Adipocyte (in vitro differentiated cells): ENCODE measurements around the gene CLDN7.

ENCODE experiments used
- DNase-seq: peaks from one replicate; pipeline ENCODE4 v3.0.0-alpha.2; 2015; ENCODE audit warnings: low read depth
- H3K27me3 ChIP-seq: replicated peaks from 2 replicates; pipeline ENCODE4 v1.7.0; 2013; ENCODE audit warnings: mild to moderate bottlenecking, low read length, moderate library complexity; ENCODE audit not compliant: control insufficient read depth, insufficient read depth
- H3K36me3 ChIP-seq: 2 replicates; pipeline ENCODE4 v1.7.0; 2013; ENCODE audit warnings: low read length, mild to moderate bottlenecking, moderate library complexity; ENCODE audit not compliant: control insufficient read depth, insufficient read depth, severe bottlenecking
- H3K4me1 ChIP-seq: 2 replicates; pipeline ENCODE4 v1.7.0; 2013; ENCODE audit warnings: mild to moderate bottlenecking, low read length, moderate library complexity; ENCODE audit not compliant: control insufficient read depth, insufficient read depth
- H3K4me3 ChIP-seq: 2 replicates; pipeline ENCODE4 v1.7.0; 2013; ENCODE audit warnings: mild to moderate bottlenecking, low read length, moderate library complexity
- H3K9ac ChIP-seq: 2 replicates; pipeline ENCODE4 v1.7.0; 2013; ENCODE audit warnings: mild to moderate bottlenecking, low read length, moderate library complexity
- H3K9me3 ChIP-seq: 2 replicates; pipeline ENCODE4 v1.7.0; 2013; ENCODE audit warnings: mild to moderate bottlenecking, low read length, moderate library complexity; ENCODE audit not compliant: control insufficient read depth

Gene CLDN7

DNA sequence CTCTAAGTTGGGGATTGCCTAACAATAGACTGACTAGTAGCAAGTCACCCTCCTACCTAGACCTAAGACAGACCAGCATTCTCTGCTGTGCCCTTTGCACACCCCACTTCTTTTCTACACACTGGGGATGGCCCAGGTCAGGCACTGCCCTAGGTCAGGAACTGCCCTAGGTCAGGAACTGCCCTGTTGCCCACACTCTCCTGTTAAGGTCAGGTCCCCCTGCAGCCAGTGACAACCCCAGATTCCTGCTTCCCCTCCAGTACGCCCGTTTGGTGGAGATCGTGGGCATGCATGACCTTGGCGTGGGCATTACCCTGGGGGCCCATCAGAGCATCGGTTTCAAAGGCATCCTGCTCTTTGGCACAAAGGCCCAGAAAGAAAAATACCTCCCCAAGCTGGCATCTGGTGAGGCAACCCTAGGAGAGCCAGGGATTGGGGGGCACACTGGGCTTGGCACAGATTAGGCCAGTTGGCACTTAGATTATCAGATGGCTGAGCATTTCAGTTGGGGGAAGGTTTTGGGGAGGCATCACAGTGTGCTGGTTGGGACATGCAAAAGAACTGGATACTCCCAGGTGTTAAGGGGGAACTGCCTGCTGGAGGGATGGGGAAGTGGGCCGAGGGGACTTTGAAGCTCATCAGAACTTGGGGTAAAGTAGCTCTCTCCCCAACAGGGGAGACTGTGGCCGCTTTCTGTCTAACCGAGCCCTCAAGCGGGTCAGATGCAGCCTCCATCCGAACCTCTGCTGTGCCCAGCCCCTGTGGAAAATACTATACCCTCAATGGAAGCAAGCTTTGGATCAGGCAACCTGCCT, 40.8 kb downstream of the CLDN7 start:
- H3K9me3 ChIP-seq = no peaks in the 10 kb centered on the region
- peaks cover 58% of the 10 kb centered on the region for H3K4me1 ChIP-seq
- peak overlapping the region; percentile 92 for H3K4me3 ChIP-seq
- no peak for DNase-seq
- H3K9ac ChIP-seq = peak overlapping the region; percentile 98
- H3K27me3 ChIP-seq = no peaks in the 10 kb centered on the region
- H3K36me3 ChIP-seq = peaks cover 47% of the 10 kb centered on the region

DNA sequence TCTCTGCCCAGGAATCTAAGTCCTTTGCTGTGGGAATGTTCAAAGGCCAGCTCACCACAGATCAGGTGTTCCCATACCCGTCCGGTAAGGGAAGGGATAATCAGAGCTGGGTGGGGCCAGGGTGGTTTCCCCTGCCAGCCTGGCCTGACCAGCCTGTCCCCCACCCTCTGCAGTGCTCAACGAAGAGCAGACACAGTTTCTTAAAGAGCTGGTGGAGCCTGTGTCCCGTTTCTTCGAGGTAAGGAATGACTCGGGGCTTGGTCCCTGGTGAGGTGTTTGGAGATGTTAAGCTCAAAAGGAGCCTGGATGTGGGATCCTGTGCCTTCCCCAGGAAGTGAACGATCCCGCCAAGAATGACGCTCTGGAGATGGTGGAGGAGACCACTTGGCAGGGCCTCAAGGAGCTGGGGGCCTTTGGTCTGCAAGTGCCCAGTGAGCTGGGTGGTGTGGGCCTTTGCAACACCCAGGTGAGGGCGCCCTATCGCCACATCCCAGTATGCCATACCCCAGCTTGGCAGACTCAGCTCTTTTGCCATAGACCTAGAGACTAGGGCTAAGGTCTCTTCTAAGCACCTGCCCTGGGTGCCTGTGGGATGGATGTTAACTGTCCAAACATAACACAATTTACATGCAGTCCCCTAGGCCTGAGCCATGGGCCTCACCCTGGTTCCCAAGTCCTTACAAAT, 41.5 kb downstream of the CLDN7 start:
- no peaks in the 10 kb centered on the region for H3K27me3 ChIP-seq
- H3K4me1 ChIP-seq = peaks cover 65% of the 10 kb centered on the region
- peak overlapping the region; percentile 98 for H3K9ac ChIP-seq
- no peaks in the 10 kb centered on the region for H3K9me3 ChIP-seq
- peaks cover 40% of the 10 kb centered on the region for H3K36me3 ChIP-seq
- peak overlapping the region; percentile 92 for H3K4me3 ChIP-seq
- DNase-seq = peak; percentile 68

DNA sequence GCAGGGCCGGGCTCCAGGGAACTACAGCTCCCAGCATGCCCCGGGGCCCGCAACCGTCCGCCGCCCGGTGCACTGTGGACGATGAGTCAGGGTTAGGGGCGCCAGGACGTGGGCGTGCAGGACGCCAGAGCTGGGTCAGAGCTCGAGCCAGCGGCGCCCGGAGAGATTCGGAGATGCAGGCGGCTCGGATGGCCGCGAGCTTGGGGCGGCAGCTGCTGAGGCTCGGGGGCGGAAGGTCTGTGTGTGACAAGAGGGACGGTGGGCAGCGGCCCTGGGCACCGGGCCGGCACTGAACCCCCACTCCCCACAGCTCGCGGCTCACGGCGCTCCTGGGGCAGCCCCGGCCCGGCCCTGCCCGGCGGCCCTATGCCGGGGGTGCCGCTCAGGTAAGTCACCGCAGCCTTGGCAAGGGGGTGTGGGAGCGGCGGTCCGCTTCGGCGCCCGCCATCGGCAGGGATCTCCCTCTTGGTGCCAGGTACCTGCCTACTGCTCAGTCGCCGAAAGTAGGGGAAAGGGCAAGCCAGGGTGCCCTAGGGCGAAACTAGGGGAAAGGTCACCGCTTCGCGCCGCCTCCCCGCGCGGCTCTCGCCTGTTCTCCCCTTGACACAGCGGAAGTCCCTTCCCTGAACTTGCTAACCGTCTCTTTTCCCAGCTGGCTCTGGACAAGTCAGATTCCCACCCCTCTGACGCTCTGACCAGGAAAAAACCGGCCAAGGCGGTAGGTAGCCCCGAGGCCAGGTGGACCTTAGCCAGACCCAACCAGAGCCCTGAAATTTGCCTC, 42.3 kb downstream of the CLDN7 start, which contains the start of the genes ACADVL and DLG4:
Gene ACADVL (plus strand): TSS at position 127 of the 781 bp plus-strand sequence. CDS start 47 bp downstream, at position 174.
Gene DLG4 (minus strand): TSS at position 25 of the 781 bp plus-strand sequence.
- Histone ChIP-seq H3K9ac (peak within 1 kb of the TSS; percentile 98), H3K36me3 (peaks cover 32% of the 10 kb centered on the region), H3K4me1 (peaks cover 70% of the 10 kb centered on the region), H3K9me3 (no peaks in the 10 kb centered on the region), H3K4me3 (peak within 1 kb of the TSS; percentile 92), H3K27me3 (no peaks in the 10 kb centered on the region)
- peak; percentile 97 for DNase-seq

DNA sequence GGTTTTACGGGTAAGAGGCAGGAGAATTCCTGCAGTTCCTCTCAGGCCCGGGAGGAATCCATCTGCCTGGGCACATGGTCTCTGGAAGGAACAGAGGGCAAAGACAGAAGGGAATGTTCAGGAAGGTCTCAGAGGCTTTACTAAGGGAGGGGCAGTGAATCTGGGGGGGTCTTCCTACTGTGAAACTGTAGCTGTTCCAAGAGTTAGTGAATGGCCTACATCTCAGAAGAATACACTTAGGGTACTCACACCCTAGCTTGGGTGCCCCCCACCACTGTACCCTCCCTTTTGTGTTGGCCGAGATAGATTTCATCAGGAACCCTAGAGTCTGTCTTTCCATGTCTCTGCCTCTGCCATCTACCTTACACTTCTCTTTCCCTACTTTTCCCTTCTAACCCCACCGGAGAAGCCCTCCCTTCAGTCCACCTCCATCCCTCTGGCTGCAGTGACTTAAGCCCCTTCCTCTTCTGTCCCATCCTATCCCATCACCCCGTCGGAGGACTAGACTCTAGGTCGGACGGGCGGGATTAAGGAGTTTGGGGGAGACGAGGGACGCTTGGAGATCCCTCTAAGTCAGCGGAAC, 43.0 kb downstream of the CLDN7 start:
- H3K36me3 ChIP-seq = peaks cover 28% of the 10 kb centered on the region
- no peak for DNase-seq
- no peaks in the 10 kb centered on the region for H3K27me3 ChIP-seq
- H3K9ac ChIP-seq = peak overlapping the region; percentile 98
- H3K4me1 ChIP-seq = peaks cover 71% of the 10 kb centered on the region
- no peaks in the 10 kb centered on the region for H3K9me3 ChIP-seq
- H3K4me3 ChIP-seq = peak overlapping the region; percentile 92

DNA sequence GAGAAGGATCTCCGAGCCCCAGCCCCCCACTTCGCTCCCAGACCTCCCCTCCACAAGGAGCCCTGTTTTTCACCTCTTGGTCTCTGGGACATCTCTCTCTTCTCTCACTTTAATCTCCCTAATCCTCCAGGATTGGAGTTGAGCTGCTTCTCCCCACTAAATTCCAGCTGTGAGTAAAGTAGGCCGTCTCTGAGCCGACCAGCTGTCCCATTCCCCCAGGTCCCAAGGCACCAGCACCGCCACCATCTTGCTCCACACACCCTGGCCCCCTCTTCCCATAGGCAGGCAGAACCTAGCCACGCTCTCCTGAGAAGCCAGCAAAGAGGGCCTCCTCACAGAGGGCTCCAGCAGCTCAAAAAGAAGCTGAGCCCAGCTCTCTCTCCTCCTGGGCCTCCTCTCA, 43.5 kb downstream of the CLDN7 start:
- Histone ChIP-seq H3K27me3 (no peaks in the 10 kb centered on the region), H3K9me3 (no peaks in the 10 kb centered on the region), H3K36me3 (peaks cover 22% of the 10 kb centered on the region), H3K4me1 (peaks cover 70% of the 10 kb centered on the region), H3K4me3 (no peak overlapping the region), H3K9ac (peak overlapping the region; percentile 98)
- no peak for DNase-seq

DNA sequence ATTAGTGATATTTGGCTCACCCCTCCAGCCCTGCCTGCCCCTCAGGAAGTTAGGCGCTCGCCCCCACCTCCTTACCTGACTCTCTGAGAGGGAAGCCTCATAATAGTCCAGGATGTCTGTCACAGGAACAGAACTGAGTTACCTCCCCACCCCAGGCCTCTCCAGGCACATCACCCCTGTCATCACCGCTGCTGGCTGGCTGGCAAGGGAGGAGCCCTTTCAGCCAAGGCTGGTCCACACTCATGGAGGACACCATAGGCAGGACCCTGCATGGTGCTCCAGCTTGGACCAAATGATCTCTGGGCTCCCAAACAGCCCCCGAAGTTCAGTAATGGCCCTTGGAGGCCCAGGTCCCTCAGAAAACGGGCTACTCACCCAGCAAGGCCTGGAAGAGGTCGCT, 44.1 kb downstream of the CLDN7 start:
- DNase-seq = no peak
- Histone ChIP-seq H3K9me3 (no peaks in the 10 kb centered on the region), H3K9ac (peak overlapping the region; percentile 84), H3K4me3 (peak overlapping the region; percentile 79), H3K36me3 (peaks cover 16% of the 10 kb centered on the region), H3K4me1 (peaks cover 66% of the 10 kb centered on the region), H3K27me3 (no peaks in the 10 kb centered on the region)

DNA sequence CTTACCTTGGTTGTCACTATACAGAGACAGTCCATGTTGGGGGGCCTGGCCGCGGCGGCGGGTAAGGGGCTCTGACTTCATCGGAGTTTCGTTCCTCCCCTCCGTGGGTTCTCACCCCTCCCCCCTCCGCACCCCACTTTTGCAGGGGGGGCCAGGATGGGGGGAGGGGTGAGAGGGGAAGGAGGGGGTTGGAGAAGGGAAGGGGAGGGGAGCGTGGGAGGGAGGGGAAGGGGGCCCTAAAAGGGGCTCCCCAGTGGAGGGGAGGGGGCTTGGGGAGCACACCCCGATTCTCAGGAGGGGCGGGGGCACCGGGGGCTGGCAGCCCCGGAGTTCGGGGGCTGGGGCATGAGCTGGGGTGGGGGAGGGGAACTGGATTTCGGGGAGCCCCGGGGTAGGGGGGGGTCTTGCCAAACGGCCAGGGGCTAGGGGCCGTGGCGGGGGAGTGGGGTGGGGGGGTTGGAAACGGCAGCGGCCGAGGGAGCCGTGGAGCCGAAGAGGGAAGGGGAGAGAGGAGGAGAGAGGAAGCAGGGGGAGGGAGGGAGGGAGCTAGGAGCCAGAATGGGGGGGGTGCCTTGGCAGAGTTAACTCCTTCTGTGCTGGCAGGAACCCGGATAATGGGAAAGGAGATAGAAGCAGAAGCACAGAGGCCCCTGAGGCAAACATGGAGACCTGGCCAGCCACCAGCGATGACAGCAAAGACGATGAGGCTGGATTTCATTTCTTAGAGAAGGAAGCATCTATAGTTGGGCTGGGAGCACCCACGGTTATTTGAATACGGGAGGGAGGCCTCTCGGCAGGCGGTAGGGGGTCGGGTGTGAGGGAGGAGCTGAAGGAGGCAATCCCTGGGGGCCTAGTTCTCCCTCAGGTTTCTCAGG, 44.9 kb downstream of the CLDN7 start:
- Histone ChIP-seq H3K36me3 (peaks cover 8% of the 10 kb centered on the region), H3K4me3 (peak overlapping the region; percentile 79), H3K4me1 (peaks cover 59% of the 10 kb centered on the region), H3K9ac (peak overlapping the region; percentile 84), H3K9me3 (no peaks in the 10 kb centered on the region), H3K27me3 (no peaks in the 10 kb centered on the region)
- peak; percentile 83 for DNase-seq

DNA sequence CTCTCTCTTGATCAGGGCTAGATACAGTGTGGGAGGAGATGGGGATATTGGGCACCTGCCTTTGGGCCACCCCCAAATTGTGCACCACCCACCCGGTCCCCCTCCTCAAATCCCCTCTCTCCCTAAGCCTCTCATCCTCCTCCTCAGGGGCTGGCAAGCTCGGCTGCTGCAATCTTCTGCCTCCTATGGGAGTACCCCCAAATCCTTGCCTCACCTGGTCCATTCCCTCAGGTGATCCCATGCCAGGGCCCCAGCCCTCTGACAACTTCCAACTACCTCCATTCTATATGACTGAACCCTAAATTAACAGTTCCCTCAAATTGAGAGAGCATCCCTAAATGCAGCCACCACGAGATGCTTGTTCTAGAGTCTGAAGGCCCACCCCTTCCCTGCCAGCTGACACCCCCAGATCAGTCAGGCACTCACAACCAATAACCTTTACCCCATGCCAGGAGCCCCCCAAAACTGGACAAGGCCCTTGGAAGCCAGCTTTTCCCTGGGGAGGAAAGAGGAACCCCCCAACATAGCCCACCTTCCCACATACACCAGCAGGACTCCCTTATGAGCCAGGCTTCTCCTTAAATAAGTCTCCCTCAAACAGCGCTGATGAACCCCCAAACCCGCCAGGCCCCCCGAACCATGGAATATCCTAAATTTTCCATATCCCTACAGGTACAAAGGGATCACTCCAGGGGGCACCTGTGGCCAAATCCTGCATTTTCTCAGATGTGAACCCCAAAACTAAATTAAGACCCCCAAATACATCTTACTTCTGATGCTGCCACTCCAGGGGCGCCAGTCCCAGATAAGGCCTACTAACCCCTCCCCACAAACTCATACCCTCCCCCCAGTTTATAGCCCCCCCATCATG, 45.8 kb downstream of the CLDN7 start:
- Histone ChIP-seq H3K4me3 (peak overlapping the region; percentile 72), H3K9me3 (no peaks in the 10 kb centered on the region), H3K9ac (peak overlapping the region; percentile 78), H3K36me3 (no peaks in the 10 kb centered on the region), H3K27me3 (no peaks in the 10 kb centered on the region), H3K4me1 (peaks cover 51% of the 10 kb centered on the region)
- DNase-seq = peak; percentile 13

DNA sequence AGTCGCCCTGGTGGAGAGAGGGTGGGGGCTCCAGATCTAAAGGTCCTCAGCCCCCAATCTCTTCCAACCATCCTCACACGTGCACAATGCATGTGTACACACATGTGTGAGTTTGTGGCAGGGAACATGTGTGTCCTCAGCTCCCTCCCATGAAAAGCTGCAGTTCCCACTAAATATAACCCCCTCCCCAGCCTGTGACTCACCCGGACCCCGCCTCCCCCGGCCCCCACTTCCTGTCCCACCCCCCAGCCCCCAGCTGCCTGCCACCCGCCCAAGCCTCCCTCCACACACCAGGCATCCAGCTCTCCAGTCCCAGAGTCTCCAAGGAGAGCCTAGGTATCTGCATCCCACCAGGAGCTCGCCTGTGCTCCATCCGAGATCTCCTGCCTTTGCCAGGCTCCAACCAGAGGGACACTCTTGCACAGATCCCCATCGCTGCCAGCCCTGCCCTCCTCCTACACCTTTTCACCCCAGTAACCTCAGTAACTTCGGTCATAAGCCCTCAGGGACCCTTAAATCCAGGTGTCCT, 46.6 kb downstream of the CLDN7 start:
- H3K4me3 ChIP-seq = peak overlapping the region; percentile 72
- H3K27me3 ChIP-seq = no peaks in the 10 kb centered on the region
- H3K36me3 ChIP-seq = no peaks in the 10 kb centered on the region
- H3K9ac ChIP-seq = no peak overlapping the region
- no peaks in the 10 kb centered on the region for H3K9me3 ChIP-seq
- DNase-seq = peak; percentile 42
- H3K4me1 ChIP-seq = peaks cover 44% of the 10 kb centered on the region
